ENCODE results near the gene USP5. TPM values are rescaled to one million over a fixed set of nuclear protein-coding genes. Genes with fewer than 3 reads are reported as not detected.

The USP5 gene
- total RNA-seq, 1 donor from 2014 or later, result 74.8 TPM

GRCh38 chr12:6840761-6841515 is 11.0 kb upstream of the USP5 start, which contains the start of gene GNB3:
Gene GNB3, plus strand, starts transcription at chr12:6840925. Its CDS starts 363 bp downstream, at chr12:6841288.
- no peak for DNase-seq (ENCODE audit: extremely low read depth, low read depth, low spot score)

- no peak for DNase-seq (ENCODE audit: extremely low read depth, low read depth, low spot score)
These were observed 9.9 kb upstream of the USP5 start for GRCh38 chr12:6842075-6842474.

GRCh38 chr12:6843118-6843902 is 8.6 kb upstream of the USP5 start:
- DNase-seq (ENCODE audit: extremely low read depth, low read depth, low spot score), result no peak

- DNase-seq (ENCODE audit: extremely low read depth, low read depth, low spot score), result no peak
These were observed 6.6 kb upstream of the USP5 start for GRCh38 chr12:6845395-6845794.

- DNase-seq (ENCODE audit: extremely low read depth, low read depth, low spot score), result no peak
These were observed 5.6 kb upstream of the USP5 start for GRCh38 chr12:6846316-6846869.

- no peak for DNase-seq (ENCODE audit: extremely low read depth, low read depth, low spot score)
These were observed 4.3 kb upstream of the USP5 start for GRCh38 chr12:6847676-6848075.

GRCh38 chr12:6849427-6849826 is 2.5 kb upstream of the USP5 start:
- DNase-seq (ENCODE audit: extremely low read depth, low read depth, low spot score), result no peak

- DNase-seq (ENCODE audit: extremely low read depth, low read depth, low spot score), result no peak
These were observed 1.9 kb upstream of the USP5 start for GRCh38 chr12:6849976-6850560.

- DNase-seq (ENCODE audit: extremely low read depth, low read depth, low spot score), result no peak
These were observed 1.2 kb upstream of the USP5 start for GRCh38 chr12:6850796-6851152.

- DNase-seq (ENCODE audit: extremely low read depth, low read depth, low spot score), result peak; percentile 96
These were observed 613 bp upstream of the USP5 start, which contains the start of gene CDCA3 for GRCh38 chr12:6851153-6851920. Gene CDCA3, minus strand, starts transcription at chr12:6851286. Its CDS starts 334 bp downstream, at chr12:6850952.

GRCh38 chr12:6852651-6853354 is 853 bp downstream of the USP5 start:
- DNase-seq (ENCODE audit: extremely low read depth, low read depth, low spot score), result no peak

GRCh38 chr12:6853626-6854025 is 1.7 kb downstream of the USP5 start:
- DNase-seq (ENCODE audit: extremely low read depth, low read depth, low spot score), result no peak

GRCh38 chr12:6854036-6854435 is 2.1 kb downstream of the USP5 start:
- DNase-seq (ENCODE audit: extremely low read depth, low read depth, low spot score), result no peak

- DNase-seq (ENCODE audit: extremely low read depth, low read depth, low spot score), result no peak
These were observed 3.4 kb downstream of the USP5 start for GRCh38 chr12:6855322-6855721.

- no peak for DNase-seq (ENCODE audit: extremely low read depth, low read depth, low spot score)
These were observed 6.8 kb downstream of the USP5 start for GRCh38 chr12:6858799-6859198.

GRCh38 chr12:6860116-6860515 is 8.2 kb downstream of the USP5 start:
- DNase-seq (ENCODE audit: extremely low read depth, low read depth, low spot score), result no peak

GRCh38 chr12:6860942-6861341 is 9.0 kb downstream of the USP5 start:
- DNase-seq (ENCODE audit: extremely low read depth, low read depth, low spot score), result no peak

- DNase-seq (ENCODE audit: extremely low read depth, low read depth, low spot score), result no peak
These were observed 9.4 kb downstream of the USP5 start for GRCh38 chr12:6861391-6861790.

GRCh38 chr12:6863033-6863432 is 11.1 kb downstream of the USP5 start:
- DNase-seq (ENCODE audit: extremely low read depth, low read depth, low spot score), result no peak
